Activated T-cell treated with anti-CD3 and anti-CD28 coated beads, Interleukin-2, amount 50 U/mL, for 1 hour (primary cell): ENCODE measurements around the gene NINL.
"Not testable (repeated sequence)": the region's sequence is repeated elsewhere in the genome, so short reads cannot be mapped to it uniquely, and the experiment has no call there.

ENCODE experiments used
- DNase-seq: peaks from one replicate; pipeline ENCODE4 v3.0.0-alpha.2; 2020

NINL gene

DNA sequence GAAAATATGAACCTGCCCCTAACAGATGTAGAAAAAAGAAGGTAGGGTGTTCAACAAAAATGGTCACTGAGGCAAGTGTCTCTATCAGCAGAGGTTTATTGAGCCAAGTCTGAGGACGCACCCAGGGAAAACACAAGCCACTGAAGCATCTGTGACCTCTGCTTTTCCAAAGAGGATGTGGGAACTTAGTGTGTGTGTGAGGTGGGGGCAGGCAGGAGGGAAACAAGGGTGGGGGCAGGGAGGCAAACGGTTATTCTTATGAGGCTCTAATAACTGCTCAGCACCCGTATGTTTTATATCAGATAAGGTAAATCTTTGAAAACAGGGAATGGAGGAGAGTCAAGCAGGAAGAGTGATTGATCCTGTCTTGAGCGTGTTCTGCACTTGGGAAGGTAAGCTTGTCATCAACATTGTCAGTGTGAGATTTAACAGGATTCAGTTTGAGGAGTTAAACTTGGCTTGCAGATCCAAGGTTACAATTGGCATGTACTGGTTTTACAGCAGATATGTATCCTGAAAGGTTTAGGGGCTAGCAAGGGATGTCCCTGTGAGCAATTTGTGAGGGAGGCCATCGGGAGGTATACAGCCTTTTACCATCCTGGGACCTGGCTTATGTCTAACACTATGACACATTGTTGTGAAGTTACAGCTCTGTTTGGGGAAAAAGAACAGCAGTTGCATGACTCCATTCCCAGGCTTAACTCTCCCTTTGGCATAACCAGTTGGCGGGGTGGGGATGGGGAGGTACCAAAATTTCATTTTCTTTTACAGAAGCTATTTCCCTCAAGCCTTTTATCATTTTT is 33.7 kb downstream of the NINL start:
- no peak for DNase-seq

- DNase-seq, result not testable (repeated sequence)
Measured at GRCh38 chr20:25550645-25551337, 34.5 kb downstream of the NINL start.

- DNase-seq, result no peak
Measured at GRCh38 chr20:25549843-25550477, 35.4 kb downstream of the NINL start.

DNA sequence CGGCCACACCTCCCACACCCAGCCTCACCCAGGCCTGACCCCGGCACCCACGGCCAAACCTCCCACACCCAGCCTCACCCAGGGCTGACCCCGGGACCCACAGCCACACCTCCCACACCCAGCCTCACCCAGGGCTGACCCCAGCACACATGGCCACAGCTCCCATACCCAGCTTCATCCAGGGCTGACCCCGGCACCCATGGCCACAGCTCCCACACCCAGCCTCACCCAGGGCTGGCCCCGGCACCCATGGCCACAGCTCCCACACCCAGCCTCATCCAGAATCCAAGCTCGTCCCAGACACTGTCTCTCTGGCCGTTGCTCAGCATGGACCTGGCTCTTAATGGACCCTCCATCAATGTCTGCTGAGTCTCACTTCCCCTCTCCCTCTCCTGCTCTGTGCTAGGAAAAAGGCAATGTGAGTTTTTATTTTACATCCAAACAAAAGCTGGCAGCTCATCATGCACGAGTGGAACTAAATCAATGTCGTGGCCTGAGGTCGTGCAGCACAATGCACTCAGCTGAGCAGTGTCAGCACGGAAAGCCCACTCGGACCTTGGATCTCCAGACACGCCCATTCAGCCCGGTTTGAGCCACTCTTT is 36.1 kb downstream of the NINL start:
- no peak for DNase-seq

DNA sequence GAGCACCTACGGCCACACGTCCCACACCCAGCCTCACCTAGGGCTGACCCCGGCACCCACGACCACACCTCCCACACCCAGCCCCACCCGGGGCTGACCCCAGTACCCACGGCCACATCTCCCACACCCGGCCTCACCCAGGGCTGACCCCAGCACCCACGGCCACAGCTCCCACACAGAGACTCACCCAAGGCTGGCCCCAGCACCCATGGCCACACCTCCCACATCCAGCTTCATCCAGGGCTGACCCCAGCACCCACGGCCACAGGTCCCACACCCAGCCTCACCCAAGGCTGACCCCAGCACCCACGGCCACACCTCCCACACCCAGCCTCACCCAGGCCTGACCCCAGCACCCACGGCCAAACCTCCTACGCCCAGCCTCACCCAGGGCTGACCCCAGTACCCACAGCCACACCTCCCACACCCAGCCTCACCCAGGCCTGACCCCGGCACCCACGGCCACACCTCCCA is 36.7 kb downstream of the NINL start:
- no peak for DNase-seq

- DNase-seq, result no peak
Measured at GRCh38 chr20:25547999-25548398, 37.3 kb downstream of the NINL start.

GRCh38 chr20:25547063-25547462 is 38.3 kb downstream of the NINL start:
- no peak for DNase-seq

GRCh38 chr20:25546048-25546447 is 39.3 kb downstream of the NINL start:
- DNase-seq, result no peak

- no peak for DNase-seq
Measured at GRCh38 chr20:25545171-25545570, 40.2 kb downstream of the NINL start.

DNA sequence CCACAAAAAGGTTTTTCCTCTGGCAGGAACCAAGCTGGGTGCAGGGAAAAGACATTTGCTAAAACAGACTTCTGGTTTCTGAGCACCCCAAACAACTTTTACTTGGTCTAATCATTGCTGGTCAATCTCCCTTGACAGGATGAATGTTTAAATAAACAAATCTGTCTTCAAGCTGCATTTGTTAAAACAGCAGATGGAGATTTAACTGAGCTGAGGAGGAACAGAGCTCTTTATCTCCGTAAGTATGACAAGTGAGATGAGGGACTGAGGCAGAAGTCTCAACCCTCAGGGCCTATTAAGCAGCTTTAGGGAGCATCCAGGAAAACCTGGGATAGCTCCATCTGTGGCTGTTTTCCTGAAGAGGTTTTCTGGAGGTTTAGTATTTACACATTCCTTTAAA is 40.6 kb downstream of the NINL start:
- DNase-seq, result no peak

DNA sequence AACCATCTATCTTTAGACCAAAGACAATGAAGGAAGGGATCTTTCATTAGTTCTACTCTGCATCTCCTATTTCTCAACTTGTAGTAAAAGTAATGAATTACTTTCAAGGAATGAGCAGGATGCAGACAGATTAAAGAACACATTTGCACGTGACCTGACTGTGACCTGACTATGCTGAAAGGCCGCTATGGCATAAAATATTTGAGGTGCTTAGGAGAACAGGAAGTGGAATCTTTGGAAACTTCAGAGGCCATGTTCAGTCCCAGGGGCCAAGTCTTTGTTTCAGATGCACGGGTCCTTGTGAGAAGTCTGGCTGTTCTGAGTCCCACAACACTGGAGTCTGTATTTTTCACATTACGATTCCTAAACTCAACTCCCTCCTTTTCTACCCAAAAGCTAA is 41.0 kb downstream of the NINL start:
- DNase-seq, result no peak

DNA sequence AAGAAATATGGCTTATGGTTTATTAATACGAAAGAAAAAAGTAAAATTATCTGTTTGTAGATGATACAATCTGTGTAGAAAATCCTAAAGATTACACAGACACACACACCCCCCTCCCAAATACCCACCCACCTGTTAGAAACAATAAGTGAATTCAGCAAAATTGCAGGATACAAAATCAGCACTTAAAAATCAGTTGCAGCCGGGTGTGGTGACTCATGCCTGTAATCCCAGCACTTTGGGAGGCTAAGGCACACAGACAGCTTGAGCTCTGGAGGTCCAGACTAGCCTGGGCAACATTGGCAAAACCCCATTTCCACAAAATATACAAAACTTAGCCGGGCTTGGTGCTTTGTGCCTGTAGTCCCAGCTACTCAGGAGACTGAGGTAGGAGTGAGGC is 42.3 kb downstream of the NINL start:
- no peak for DNase-seq

DNA sequence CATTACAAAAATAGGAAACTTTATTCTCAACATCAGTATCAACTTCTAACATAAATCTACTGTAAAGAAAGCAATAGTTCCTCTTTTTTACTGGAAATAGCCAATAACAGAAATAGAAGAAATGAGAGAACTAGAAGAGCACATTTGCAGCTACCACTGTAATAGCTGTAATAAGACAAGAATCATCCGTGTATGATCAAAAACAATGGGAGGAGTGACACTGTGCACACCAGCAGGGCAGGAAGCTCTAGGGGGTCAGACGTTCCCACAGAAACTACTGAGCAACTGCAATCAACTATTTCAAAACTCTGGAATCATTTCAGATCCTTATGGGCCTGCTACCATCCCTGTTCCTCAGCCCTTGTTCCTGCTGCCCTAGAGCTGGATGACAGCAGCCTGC is 43.7 kb downstream of the NINL start:
- DNase-seq, result no peak

DNA sequence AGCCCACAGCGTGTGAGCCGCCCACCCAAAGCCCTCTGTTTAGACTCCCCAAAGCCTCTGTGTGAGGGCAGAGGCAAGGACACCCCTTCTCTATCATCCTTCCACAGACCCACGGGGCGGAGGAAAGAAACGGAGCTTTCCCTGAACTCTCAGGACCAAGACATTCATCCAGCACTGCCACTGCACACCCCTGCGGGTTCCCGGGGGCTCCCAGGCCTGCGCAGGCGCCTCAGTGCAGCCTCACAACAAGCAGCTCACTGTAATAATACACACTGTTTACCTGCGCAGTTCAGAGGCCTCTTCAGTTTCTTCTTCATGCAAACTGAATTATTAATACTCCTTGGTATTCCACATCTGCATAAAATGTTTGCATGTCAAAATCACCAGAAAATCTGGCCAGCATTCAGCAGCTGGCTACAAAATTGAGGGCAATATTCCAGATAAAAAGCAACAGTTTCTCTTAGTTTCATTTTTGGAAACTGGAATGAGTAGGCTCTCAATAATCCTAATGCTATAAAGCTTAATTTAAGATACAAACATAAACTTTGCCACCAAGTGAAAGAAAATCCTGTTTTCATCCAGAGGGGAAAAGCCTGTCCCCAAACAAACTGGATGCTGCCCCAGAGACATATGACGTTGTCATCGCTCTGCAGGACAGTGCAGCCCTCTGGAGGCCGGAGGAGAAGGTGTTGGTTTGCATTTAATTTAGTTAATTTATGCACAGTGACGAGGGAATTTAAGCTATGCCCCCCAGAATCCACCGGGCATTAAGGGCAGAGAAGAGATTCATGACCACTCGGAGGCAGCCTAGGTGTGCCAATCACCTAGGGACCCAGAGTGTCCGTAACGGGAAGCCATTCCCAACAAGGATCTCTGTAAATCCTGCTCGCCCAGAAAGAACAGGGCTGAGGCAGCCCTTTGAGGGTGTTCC is 45.3 kb downstream of the NINL start:
- DNase-seq, result no peak

DNA sequence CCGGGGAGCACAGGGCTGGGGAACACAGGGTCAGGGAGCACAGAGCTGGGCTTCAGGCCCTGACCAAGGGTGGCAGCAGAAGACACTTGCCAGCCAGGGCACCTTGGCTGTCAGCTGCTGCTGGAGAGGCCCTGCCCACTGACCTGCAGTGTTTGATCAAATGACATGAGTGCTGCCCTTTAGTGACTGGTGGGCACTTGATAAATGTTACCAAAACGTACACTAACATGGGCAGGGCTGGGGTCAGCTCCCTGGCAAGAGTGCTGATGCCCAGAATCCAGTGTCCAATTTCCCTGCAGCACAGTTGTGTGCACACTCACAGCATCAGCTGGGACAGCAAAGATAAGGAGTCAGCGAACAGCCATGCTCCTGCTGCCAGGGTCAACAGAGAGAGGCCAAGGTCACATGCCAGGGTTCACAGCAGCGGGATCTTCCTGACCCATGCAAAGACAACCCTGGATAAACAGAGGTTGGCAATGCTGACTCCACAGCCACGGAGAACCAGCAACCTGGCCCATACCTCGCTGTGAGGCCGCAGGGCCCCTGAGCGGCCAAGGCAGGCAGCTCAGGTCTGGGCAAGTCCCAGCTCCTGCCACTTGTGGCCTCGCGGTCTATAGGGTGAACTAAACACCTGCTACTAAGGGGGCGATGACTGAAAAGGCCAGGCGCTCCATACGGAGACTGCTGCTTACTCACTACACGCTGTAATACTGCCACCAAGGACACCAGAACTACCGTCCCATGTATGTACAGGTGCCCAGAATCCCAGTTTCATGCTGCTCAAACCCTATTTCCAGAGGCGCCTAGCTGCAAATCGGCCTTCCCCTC is 46.3 kb downstream of the NINL start:
- no peak for DNase-seq

GRCh38 chr20:25537890-25538289 is 47.4 kb downstream of the NINL start:
- DNase-seq, result no peak

GRCh38 chr20:25535762-25536161 is 49.6 kb downstream of the NINL start:
- no peak for DNase-seq

GRCh38 chr20:25534845-25535244 is 50.5 kb downstream of the NINL start:
- DNase-seq, result no peak

DNA sequence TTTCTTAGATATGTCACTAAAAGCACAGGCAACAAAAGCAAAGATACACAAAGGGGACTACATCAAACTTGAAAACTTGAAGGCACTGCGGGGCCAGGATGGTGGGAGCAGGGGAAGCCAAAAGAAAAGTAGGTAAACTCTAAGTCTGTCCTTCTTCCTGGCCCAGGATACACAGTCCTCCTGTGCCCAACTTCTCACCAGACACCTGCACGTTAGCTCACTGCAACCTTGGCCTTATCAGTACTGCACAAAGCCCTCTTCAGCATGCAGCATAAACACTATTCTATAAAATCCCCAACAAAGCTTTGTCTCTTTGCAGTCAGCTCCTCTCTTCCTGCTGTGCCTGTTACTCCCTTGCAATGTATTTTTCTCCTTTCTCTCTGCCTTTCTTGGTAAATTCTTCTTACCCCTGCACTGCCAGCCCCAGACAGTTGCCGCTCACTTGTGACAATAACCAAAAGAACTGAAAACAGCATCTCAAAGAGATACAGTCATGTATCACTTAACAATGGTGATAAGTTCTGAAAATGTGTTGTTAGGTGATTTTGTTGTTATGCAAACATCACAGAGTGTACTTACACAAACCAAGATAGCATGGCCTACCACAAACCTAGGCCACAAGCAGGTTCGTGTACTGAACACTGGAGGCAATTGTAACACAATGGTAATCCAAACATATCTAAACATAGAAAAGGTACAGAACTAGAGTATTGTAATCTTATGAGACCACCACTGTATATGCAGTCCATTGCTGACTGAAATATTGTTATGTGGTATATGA is 51.2 kb downstream of the NINL start:
- DNase-seq, result no peak

- DNase-seq, result no peak
Measured at GRCh38 chr20:25532971-25533391, 52.4 kb downstream of the NINL start.
